Stimulated activated CD4-positive, alpha-beta T cell treated with anti-CD3 and anti-CD28 coated beads, Interleukin-12 subunit alpha, Interleukin-12 subunit beta, amount 100 ng/mL, for 48 hours (primary cell): ENCODE measurements around the gene SAMD14.

Experiments
- DNase-seq, 3 donors: peaks; one replicate each; pipeline ENCODE4 v3.0.0-alpha.2; 2020; ENCODE audit warnings: low read depth in 2 of 3, low spot score in 1 of 3

Gene SAMD14

DNA sequence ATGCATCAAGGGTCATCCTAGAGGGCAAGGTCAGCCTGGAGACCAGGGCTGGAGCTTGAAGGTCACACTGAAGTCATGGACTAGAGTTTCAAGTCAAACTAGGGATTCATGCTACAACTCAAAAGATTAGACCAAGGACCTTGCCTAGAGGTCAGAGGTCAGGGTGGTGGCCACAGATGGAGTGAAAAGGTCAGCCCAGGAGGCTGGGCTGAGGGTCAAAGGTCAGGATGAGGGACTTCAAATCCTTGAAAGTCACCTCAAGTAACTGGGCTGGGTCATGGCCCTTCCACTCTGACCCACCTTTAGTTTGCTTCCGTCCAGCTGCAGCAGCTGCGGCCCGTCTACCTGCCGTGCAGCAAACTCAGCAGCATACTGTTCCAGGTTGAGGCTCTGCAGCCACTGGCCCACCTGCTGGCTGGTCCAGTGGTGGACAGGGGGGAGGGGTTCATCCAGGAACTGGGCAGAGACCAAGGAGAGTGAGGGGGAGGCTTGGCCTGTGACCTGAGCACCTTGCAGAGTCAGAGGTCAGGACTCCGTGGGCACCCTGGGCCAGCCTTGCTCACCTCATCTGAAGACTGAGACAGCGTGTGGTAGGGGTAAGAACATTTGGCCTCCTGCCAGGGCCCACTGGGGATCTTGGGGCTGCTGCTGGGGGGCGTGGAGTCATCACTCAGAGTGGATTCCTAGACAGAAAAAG is 16.2 kb downstream of the SAMD14 start:
- DNase-seq, result no peak

DNA sequence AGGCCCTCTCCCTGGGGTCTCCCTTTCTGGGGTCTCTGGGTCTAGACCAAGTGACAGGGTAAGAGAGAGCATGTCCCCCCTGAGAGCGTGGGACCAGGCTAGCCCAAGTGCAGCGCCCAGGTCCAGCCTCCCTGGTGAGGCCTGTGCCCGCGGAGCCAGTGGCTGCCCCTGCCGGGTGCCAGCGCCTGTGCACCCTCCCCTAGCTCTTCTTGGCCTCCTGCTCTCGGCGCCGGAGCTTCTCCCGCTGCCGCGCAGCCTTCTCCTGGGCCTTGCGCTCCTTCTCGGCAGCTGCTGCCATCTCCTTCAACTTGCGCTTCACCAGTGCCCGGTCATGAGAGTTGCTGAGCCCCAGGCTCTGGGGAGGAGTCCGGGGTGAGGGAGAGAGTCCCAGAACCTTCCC is 17.3 kb downstream of the SAMD14 start:
- DNase-seq, result no peak

DNA sequence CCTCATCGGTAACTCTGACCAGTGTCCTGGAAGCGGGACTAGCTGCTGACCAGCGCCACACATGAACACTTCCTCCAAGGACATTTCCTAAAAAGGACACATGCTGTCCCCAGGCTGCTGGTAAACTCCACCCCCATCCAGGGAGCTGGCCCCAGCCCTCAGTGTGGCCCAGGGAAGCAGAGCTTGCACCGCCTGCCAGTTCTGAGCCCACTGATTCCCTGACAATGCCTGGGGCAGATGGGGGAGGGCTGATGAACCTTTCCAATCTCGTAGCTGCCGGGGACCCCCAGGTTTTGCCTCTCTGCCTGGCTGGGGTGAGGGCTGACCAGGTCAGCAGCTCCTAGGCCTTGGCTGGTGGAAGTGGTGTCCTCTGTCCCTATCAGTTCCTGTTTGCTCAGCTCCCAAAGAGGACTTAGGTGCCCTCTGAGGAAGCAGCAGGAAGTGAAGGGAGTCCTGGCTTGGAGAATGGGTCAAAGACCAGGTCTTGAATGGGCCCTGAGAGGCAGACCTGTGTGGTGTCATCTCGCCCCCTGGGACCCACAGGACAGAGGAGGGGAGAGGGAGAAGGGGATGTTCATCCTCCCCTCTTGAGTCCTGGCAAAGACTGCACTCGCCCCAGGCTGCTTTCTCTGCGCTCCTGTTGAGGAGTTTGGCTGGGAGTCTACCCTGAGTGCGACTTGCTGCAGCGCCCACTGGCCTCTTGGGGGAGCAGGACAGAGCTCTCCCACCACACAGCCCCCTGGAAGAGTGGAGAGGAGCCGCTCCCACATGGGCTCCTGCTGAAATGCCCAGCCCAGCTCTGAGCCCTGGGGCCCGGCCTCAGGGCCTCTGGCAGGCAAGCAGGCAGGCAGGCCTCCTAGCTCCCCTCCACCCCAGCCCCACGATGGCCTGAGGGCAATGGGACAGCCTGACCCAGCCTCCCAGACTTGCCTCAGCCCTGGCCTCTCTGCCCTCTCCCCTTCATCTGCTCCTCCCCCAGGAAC is 18.0 kb downstream of the SAMD14 start:
- DNase-seq, result no peak

DNA sequence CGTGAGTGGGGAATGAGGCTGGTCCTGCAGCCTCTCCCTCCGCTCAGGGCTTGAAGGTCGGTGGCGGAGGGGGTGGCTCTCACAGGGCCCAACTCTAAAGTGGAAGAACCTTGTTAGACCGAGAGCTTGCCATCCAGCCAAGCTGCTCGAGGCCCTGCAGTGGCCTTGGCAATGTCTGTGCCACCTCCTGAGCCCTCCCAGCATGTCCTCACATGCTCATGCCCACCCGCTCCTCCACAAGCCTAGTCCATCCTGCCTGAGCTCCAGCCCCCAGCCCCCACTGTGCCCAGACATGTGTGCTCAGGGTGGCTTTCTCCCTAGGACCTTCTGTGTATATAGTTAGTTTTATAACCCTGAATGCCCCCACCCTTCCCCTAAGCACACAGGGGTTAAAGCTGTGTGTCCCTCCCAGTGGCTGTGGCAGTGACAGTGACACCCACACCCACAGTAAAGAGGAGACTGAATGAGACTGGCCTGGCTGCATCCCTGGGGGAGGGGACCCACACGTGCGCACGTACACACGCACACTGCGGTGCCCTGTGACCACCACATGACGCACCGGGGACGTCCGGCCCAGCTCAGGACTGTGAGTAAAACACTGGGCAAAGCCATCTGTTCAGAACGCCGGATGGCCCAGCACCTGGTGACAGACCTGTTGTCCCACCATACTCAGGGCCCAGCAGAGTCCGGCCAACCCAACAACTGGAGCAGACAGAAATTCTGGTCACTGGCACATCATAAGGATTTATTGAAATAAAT is 19.2 kb downstream of the SAMD14 start:
- no peak for DNase-seq

DNA sequence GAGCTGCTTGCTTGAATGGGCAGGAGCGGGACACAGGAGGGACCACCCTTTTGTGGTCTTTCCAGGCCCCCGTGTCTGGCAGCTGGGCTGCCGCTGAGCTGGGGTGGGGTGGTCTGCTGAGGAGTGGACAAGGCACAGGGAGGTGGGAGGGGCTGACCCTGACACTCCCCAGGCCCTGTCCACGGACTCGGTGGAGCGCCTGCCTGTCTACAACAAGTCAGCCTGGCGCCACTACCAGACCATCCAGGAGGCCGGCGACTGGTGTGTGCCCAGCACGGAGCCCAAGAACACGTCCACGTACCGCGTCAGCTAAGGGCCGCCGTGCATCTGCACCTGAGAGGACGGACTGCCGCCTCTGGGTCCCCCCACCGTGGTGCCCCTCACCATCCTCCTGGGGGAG is 20.2 kb downstream of the SAMD14 start:
- no peak for DNase-seq

DNA sequence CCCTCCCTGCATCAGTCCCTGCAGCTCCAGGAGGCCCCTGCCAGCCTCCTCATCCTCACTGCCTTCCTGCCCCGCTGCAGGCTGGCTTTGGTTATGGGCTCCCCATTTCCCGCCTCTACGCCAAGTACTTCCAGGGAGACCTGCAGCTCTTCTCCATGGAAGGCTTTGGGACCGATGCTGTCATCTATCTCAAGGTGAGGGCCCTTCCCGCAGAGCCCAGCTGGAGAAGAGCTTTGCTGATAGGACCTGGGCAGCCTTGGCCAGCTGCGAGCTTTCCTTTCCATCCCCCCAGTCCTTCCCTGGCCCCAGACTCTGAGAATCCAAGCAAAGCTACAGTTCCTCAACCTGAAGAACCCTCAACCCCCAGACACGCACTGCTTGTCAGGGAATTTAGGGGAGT is 20.8 kb downstream of the SAMD14 start:
- DNase-seq, result no peak

DNA sequence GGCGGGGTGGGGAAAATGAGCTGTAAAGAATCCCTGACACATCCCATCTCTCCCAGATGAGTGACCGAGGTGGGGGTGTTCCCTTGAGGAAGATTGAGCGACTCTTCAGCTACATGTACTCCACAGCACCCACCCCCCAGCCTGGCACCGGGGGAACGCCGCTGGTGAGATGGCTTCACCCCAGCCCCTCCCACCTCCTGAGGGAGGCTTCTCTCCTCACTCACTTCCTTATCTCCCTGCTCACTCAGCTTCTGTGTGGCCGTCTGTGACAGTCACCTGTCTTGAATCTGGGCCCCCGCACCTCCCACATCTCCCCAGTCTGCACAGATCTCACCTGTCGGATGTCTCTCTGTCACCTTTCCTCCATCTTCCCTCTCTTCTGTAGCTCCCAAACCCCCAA is 21.4 kb downstream of the SAMD14 start:
- DNase-seq, result no peak

DNA sequence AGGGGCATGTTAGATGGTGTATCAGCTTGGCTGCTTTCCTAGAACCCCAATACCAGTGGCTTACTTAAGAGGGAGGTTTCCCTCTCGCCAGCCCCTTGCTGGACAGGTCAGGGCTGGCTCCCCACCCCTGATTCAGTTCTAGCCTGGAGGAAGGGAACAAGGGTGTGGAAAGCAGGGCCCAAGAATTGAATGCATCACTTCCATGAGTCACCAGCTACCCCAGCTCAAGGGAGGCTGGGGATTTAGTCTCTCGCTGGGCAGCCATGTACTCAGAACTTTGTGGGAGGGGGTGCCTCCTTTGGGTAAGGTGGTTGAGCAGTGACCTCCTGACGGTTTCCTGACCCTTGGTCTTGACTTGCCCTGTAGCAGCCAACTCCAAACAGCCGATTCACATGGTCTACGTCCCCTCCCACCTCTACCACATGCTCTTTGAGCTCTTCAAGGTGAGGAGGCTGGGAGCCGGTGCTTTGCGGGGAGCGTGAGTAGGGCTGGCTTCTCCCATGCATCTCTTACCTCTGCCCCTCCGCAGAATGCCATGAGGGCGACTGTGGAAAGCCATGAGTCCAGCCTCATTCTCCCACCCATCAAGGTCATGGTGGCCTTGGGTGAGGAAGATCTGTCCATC is 22.1 kb downstream of the SAMD14 start:
- no peak for DNase-seq

DNA sequence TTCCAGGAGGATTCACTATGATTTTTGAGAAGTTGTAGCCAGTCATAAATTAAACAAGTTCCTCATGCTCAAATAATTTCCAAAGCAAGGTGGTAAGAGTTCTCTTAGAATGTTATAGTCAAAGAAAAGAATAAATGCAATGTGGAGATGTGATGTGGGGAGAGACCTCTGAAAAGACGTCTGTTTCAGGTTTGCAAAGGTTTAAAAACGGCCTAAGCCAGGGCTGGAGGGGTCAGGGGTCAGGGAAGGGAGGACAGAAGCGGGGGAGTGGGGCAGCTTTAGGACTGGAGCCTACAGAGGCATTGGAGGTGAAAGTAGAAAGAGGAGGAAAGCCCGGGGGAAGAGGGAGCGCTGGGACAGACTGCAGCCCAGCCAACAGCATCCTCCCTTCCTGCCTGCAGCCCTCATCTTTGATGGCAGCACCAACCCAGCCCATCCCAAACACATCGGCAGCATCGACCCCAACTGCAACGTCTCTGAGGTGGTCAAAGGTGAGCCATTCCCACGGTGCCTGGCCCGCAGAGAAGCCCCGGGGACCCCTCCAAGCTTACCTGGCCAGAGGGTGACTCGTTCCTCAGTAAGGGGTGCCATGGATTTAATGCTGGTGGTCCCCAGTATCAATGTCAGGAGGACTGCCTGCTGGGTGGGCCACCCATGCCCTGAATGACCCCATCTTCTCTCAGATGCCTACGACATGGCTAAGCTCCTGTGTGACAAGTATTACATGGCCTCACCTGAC is 23.4 kb downstream of the SAMD14 start:
- DNase-seq, result no peak

DNA sequence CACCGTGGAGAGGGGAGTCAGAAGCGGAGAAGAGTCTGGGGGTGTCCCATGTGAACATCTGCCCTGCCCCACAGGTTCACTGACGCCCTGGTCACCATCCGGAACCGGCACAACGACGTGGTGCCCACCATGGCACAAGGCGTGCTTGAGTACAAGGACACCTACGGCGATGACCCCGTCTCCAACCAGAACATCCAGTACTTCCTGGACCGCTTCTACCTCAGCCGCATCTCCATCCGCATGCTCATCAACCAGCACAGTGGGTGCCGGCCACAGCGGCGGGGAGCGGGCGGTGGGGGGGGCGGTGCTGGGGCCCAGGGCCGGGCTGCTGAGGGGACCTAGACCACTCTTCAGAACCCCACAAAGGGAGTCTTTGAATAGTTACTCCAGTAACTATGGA is 24.1 kb downstream of the SAMD14 start:
- no peak for DNase-seq

DNA sequence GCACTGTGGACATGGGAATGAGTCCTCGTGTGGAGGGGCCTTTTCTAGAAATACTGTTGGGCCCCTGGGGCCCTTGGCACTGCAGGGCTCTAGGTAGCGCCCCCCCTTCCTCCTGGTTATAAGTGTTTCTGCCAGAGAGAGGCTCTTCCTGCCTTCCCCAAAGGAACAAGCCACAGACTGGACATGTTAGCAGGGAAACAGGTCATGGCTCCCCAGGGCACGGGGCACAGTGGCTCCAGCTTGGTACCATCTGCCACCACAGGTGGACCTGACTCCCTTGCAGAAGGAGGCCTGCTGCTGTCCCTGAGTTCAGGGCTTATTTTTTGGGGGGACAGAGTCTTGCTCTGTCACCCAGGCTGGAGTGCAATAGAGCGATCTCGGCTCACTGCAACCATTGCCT is 26.0 kb downstream of the SAMD14 start:
- DNase-seq, result no peak

DNA sequence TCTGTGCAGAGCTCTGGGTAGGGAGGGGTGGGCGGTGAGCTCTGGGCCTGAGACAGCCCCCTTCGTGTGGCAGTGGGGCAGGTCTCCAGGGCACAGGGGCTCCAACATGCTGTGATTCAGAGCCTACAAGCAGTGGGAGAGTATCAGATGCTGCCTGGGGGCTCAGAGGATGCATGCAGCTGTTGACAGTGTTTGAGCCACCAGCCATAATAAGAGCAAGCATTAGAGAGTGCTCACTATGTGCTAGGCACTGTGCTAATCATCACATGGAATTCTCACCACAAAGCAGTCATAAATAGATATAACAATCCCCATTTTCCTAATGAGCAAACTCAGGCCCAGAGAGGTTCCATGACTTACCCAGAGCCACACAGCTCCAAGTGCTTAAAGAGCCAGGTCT is 26.7 kb downstream of the SAMD14 start:
- DNase-seq, result no peak

DNA sequence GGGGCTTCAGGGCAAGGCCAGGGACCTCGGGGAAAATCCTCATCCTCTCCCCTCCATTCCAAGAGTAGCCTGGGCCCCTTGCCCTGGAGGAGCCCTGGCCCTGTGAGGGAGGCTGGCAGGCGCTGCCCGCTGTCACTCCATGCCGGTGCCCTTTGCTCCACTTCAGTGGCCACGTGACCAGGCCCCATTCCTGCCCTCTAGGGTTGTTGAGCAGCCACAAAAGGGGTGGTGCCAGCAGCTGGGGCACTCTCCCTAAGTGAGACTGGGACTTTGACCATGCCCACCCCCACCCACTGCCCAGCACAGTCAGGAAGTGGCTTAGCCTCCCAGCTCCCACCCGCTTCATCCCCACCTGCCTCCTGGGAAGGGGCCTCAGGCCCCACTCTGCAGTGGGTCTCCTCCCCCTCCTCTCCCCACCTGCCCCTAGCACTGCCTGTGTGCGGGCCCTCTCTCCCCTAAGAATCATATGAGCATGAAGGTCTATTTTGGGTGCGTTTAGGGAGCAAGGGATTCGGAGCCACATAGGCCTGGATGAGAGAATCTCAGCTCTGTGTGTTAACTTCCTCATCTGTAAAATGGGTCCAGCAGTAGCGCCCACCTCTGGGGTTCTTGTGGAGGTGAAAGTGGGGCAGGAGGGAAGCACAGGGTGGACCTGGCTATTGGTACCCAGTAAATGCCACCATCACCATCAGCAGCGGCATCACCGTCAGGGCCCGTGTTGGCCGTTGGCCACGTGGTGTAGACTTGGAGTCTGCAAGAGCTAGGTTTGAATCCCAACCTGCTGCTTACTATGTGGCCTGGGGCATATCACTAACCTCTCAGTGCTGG is 27.6 kb downstream of the SAMD14 start:
- DNase-seq, result no peak

DNA sequence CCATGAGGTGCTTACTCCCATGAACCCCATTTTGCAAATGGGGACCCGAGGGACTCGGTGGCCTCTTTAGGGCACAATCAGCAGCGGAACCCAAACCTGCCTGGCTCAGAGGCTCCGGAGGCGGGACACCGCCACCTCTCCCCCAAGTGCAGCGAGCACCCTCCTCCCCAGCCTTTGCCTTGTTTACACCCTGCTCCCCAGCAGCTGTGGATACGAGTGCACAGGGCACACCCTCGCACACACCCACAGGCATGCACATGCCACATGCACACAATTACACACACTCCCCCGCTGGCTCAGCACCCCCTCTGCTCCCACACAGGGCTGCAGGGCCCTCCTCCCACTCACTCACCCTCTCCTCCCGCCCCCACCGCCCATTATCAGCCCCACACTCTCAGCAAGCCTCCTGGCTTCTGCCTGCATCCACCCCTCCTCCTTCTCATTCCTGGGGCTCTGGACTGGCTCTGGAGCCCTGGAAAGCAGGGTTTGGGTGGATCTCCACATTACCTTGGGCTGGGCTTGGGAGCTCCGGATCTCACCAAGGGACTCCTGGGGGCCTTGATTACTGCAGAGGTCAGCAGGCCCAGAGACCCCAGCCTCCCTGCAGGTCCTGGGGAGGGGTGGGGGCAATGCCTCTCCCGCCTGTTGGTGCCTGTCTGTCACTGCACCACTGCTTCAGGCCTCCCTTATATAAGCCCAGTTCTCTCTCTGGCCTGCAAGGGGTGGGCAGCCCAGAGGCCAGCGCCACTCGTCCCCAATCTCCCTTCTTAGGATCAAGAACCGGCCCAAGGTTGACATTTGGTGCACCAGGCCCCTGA is 28.4 kb downstream of the SAMD14 start:
- DNase-seq, result no peak

DNA sequence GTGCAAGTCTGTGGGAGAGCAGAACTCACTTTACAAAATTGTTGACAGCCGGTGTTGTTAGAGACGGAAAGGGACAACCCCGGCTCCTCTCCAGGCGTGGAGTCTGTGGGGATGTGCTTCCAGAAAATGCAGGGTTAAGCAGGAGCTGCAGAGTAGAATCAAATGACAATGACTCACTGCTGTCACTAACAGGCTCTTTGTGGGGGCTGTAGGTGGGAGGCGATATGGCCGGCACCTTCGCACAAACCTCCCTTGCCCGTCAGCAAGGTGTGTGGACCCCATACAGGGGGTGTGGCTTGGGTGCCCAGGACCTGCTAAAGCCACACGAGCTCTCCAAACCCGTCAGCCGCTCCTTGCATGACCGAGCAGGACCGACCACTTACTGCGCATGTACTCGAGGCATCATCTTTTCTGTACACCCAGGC is 29.0 kb downstream of the SAMD14 start:
- DNase-seq, result no peak

DNA sequence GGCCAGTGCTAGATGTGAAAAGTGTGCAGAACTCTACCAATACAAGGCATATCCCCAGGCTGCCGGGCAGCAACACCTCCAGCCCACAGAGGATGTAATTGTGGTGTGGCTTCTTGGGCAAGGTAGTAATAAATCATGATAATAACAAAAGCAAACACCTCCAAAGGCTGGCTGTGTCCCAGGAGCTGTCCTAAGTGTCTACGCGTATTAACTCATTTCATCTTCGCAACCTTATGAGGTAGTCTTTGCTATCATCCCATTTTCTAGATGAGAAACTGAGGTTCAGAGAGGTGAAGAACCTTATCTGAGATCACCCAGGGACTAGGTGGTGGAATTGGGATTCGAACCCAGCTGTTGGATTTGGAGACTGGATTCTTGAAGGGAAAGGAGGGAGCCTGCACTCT is 29.5 kb downstream of the SAMD14 start:
- no peak for DNase-seq

DNA sequence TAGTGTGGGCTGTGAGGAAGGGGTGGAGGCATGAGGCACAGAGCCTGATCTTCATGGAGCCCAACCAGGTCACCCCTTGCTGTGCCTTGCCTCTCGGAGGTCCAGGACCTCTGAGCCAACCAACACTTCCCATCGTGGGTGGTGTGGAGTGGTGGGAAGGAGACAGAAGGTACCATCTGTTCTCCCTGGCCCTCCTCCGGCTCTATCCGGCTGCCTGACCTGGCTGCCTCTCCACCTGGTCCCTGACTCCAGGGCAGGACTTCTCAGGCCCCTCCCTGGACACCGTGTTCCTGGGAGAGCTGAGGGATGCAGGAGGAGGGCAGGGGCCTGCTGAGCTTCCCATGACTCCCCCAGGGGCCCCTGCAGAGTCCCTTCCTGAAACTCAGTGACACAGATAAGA is 31.0 kb downstream of the SAMD14 start:
- DNase-seq, result no peak

DNA sequence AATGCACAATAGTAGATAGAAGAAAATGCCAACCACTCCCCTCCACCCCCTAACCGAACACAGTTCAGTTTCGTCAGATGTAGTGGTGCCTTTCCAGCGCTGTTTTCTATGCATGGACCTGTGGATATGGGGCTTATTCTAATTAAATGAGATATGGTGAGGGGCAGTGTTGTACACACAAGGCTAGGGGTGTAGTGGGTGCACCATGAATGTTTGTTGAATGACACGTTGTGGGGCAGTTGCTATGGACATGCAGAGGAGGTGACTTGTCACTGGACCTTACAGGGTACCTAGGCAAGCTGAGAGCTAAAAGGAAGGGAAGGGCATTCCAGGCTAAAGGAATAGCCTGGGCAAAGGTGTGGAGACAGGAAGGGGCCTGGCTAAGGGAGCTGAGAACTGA is 31.4 kb downstream of the SAMD14 start:
- DNase-seq, result no peak

DNA sequence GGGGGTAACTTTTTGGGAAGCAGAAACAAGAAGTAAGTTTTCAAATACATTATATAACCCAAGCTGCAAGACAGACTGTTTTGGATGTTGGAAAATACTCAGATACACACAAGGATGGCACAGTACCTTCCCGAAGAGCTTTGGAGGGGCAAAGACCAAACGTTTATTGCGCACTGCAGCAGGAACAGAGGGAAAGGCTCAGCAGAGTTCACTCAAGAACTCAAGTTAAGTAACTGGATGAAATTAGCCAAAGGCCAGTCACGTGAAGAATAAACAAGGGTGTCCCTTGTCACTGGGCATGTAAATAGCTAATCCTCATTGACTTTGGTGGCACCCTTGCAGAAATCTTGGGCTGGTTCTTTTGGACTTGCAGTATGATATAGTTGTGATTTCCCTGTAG is 32.0 kb downstream of the SAMD14 start:
- DNase-seq, result no peak
